SK-N-SH treated with all-trans-retinoic acid at 6 μM for 48 hours (cell line): Measurements from ENCODE around the gene CANT1.

ENCODE experiments used
- ARNTL ChIP-seq: fragments of 450-650 bp; formaldehyde crosslinking; IDR thresholded peaks from 2 replicates; pipeline ENCODE4 v1.5.0; 2020; ENCODE audit warnings: low read depth, mild to moderate bottlenecking, moderate library complexity, borderline replicate concordance
- GLIS3 ChIP-seq: fragments of 250-450 bp; sonication (Bioruptor Pico); IDR thresholded peaks from 2 replicates; pipeline ENCODE4 v1.5.0; 2020; ENCODE audit warnings: mild to moderate bottlenecking, moderate library complexity
- RARB ChIP-seq: fragments of 250-450 bp; sonication (Bioruptor Pico); IDR thresholded peaks from 2 replicates; pipeline ENCODE4 v1.8.0; 2021; ENCODE audit warnings: mild to moderate bottlenecking, moderate library complexity
- SNAI2 ChIP-seq: fragments of 250-450 bp; sonication (Bioruptor Pico); IDR thresholded peaks from 2 replicates; pipeline ENCODE4 v1.5.0; 2020; ENCODE audit warnings: mild to moderate bottlenecking, moderate library complexity
- ZC3H10 ChIP-seq: fragments of 250-450 bp; sonication (Bioruptor Pico); IDR thresholded peaks from 2 replicates; pipeline ENCODE4 v1.5.1; 2021; ENCODE audit warnings: mild to moderate bottlenecking, moderate library complexity
- ZFP3 ChIP-seq: fragments of 250-450 bp; sonication (Bioruptor Pico); IDR thresholded peaks from 2 replicates; pipeline ENCODE4 v1.5.0; 2020; ENCODE audit warnings: mild to moderate bottlenecking, moderate library complexity
- ZNF70 ChIP-seq: fragments of 450-650 bp; formaldehyde crosslinking; IDR thresholded peaks from 2 replicates; pipeline ENCODE4 v1.5.0; 2020; ENCODE audit warnings: mild to moderate bottlenecking, moderate library complexity
- TF ChIP-seq, protein P1 (sequence below): fragments of 250-450 bp; sonication (Bioruptor Pico); IDR thresholded peaks from 2 replicates; pipeline ENCODE4 v1.8.0; 2020; ENCODE audit warnings: mild to moderate bottlenecking, moderate library complexity, borderline replicate concordance
- TF ChIP-seq, protein P2 (sequence below): fragments of 250-450 bp; sonication (Bioruptor Pico); IDR thresholded peaks from 2 replicates; pipeline ENCODE4 v1.5.1; 2021; ENCODE audit warnings: mild to moderate bottlenecking, moderate library complexity
- TF ChIP-seq, protein P3 (sequence below): fragments of 250-450 bp; sonication (Bioruptor Pico); IDR thresholded peaks from 2 replicates; pipeline ENCODE4 v1.5.1; 2020; ENCODE audit warnings: low read depth, mild to moderate bottlenecking, moderate library complexity
- TF ChIP-seq, protein P4 (sequence below): fragments of 250-450 bp; sonication (Bioruptor Pico); IDR thresholded peaks from 2 replicates; pipeline ENCODE4 v1.8.0; 2021; ENCODE audit warnings: low read depth, mild to moderate bottlenecking, moderate library complexity, borderline replicate concordance

DNA sequence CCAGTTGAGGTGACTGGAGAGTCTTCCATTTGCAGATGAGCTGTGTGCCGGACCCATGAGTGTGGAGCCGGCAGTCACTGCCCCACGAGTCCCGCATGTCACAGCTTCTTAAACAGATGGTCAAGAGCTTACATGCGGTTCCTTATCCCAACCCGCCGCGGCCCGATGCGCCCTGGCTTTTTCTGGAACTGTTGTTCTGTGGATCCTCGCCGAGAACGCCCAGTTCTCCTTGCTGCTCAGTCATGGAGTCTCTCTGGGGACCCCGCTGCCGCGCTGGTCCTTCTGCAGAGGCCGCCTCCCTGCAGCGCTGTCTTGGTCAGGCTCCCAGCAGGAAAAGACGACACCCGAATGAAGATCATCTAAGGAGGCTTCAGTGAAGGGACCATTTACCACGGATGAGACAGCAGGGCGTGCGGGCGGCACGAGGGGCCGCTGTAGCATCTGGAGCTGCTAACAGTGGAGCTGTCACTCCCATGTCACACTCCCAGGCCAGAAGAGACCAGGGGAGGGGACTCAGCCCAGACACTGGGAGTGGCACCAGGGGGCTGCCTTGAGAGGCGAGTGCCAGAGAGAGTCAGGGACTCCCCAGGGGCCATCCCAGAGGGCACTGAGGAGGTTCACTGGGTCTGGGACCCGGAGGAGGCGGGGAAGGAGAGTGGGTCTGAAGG is 19.1 kb downstream of the CANT1 start:
- TF ChIP-seq RARB, result no peak
- TF ChIP-seq ZNF70 (CRISPR knock-in tag), result no peak
- TF ChIP-seq, protein P1, sequence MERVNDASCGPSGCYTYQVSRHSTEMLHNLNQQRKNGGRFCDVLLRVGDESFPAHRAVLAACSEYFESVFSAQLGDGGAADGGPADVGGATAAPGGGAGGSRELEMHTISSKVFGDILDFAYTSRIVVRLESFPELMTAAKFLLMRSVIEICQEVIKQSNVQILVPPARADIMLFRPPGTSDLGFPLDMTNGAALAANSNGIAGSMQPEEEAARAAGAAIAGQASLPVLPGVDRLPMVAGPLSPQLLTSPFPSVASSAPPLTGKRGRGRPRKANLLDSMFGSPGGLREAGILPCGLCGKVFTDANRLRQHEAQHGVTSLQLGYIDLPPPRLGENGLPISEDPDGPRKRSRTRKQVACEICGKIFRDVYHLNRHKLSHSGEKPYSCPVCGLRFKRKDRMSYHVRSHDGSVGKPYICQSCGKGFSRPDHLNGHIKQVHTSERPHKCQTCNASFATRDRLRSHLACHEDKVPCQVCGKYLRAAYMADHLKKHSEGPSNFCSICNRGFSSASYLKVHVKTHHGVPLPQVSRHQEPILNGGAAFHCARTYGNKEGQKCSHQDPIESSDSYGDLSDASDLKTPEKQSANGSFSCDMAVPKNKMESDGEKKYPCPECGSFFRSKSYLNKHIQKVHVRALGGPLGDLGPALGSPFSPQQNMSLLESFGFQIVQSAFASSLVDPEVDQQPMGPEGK (CRISPR knock-in tag), result no peak
- TF ChIP-seq, protein P2, sequence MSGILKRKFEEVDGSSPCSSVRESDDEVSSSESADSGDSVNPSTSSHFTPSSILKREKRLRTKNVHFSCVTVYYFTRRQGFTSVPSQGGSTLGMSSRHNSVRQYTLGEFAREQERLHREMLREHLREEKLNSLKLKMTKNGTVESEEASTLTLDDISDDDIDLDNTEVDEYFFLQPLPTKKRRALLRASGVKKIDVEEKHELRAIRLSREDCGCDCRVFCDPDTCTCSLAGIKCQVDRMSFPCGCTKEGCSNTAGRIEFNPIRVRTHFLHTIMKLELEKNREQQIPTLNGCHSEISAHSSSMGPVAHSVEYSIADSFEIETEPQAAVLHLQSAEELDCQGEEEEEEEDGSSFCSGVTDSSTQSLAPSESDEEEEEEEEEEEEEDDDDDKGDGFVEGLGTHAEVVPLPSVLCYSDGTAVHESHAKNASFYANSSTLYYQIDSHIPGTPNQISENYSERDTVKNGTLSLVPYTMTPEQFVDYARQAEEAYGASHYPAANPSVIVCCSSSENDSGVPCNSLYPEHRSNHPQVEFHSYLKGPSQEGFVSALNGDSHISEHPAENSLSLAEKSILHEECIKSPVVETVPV (CRISPR knock-in tag), result no peak
- TF ChIP-seq ARNTL (CRISPR knock-in tag), result no peak
- TF ChIP-seq ZC3H10, result no peak
- no peak for TF ChIP-seq ZFP3 (CRISPR knock-in tag)
- no peak for TF ChIP-seq GLIS3
- TF ChIP-seq, protein P3, sequence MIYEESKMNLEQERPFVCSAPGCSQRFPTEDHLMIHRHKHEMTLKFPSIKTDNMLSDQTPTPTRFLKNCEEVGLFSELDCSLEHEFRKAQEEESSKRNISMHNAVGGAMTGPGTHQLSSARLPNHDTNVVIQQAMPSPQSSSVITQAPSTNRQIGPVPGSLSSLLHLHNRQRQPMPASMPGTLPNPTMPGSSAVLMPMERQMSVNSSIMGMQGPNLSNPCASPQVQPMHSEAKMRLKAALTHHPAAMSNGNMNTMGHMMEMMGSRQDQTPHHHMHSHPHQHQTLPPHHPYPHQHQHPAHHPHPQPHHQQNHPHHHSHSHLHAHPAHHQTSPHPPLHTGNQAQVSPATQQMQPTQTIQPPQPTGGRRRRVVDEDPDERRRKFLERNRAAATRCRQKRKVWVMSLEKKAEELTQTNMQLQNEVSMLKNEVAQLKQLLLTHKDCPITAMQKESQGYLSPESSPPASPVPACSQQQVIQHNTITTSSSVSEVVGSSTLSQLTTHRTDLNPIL (CRISPR knock-in tag), result no peak
- TF ChIP-seq, protein P4, sequence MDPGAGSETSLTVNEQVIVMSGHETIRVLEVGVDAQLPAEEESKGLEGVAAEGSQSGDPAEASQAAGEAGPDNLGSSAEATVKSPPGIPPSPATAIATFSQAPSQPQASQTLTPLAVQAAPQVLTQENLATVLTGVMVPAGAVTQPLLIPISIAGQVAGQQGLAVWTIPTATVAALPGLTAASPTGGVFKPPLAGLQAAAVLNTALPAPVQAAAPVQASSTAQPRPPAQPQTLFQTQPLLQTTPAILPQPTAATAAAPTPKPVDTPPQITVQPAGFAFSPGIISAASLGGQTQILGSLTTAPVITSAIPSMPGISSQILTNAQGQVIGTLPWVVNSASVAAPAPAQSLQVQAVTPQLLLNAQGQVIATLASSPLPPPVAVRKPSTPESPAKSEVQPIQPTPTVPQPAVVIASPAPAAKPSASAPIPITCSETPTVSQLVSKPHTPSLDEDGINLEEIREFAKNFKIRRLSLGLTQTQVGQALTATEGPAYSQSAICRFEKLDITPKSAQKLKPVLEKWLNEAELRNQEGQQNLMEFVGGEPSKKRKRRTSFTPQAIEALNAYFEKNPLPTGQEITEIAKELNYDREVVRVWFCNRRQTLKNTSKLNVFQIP (CRISPR knock-in tag), result no peak
- no peak for TF ChIP-seq SNAI2 (CRISPR knock-in tag)
